CD14-positive monocyte (primary cell): ENCODE measurements around the gene MTMR3. TPM values are rescaled to one million over a fixed set of nuclear protein-coding genes. Genes with fewer than 3 reads are reported as not detected.

Experiments
- DNase-seq, 3 donors: peaks; one replicate each; pipeline ENCODE4 v3.0.0-alpha.2; 2011 to 2022
- H2AFZ ChIP-seq: 2 replicates; pipeline ENCODE4 v1.6.0; 2012; ENCODE audit warnings: mild to moderate bottlenecking, low read depth, low read length, inconsistent platforms; ENCODE audit not compliant: insufficient read depth, poor library complexity, severe bottlenecking
- H3K27ac ChIP-seq, 2 donors: 1 replicate in 1 of 2; 2 replicates in 1 of 2; pipeline ENCODE4 v1.5.1; 2012 to 2013; ENCODE audit warnings: low read length in 2 of 2, control low read depth in 1 of 2, inconsistent platforms in 1 of 2, low read depth in 1 of 2, mild to moderate bottlenecking in 1 of 2
- H3K27me3 ChIP-seq, 2 donors: one replicate each; pipeline versions ENCODE4 v1.6.0 to v1.6.1; 2011 to 2013; ENCODE audit warnings: low read length in 2 of 2; ENCODE audit not compliant: control insufficient read depth in 2 of 2, insufficient read depth in 2 of 2
- H3K36me3 ChIP-seq, 2 donors: replicated peaks in 1 of 2; 1 replicate in 1 of 2; 2 replicates in 1 of 2; pipeline versions ENCODE4 v1.5.1 to v1.6.1; 2012 to 2013; ENCODE audit warnings: low read length in 2 of 2, control low read depth in 1 of 2, inconsistent platforms in 1 of 2, mild to moderate bottlenecking in 1 of 2; ENCODE audit not compliant: insufficient read depth in 2 of 2, control insufficient read depth in 1 of 2
- H3K4me1 ChIP-seq, 2 donors: 1 replicate in 1 of 2; 2 replicates in 1 of 2; pipeline versions ENCODE4 v1.5.1 to v1.6.1; 2012 to 2013; ENCODE audit warnings: low read length in 2 of 2, control low read depth in 1 of 2, inconsistent platforms in 1 of 2, mild to moderate bottlenecking in 1 of 2, moderate library complexity in 1 of 2; ENCODE audit not compliant: insufficient read depth in 2 of 2, control insufficient read depth in 1 of 2
- H3K4me2 ChIP-seq: replicated peaks from 2 replicates; pipeline ENCODE3; 2012; ENCODE audit warnings: low read length, moderate library complexity, mild to moderate bottlenecking; ENCODE audit not compliant: poor library complexity, severe bottlenecking; ENCODE audit errors: extremely low read depth
- H3K4me3 ChIP-seq, 3 experiments: fragments of 200-600 bp in 1 of 3; sonication (generic) in 1 of 3; replicated peaks in 1 of 3; 1 replicate in 2 of 3; 2 replicates in 1 of 3; pipeline ENCODE4 v1.5.1; 2011 to 2013; ENCODE audit warnings: low read length in 3 of 3, mild to moderate bottlenecking in 3 of 3, control low read depth in 2 of 3, low read depth in 2 of 3, inconsistent platforms in 1 of 3, moderate library complexity in 1 of 3
- H3K79me2 ChIP-seq: 2 replicates; pipeline ENCODE4 v1.6.0; 2012; ENCODE audit warnings: mild to moderate bottlenecking, control low read depth, inconsistent platforms, low read length, moderate library complexity; ENCODE audit not compliant: insufficient read depth
- H3K9ac ChIP-seq: 2 replicates; pipeline ENCODE4 v1.6.0; 2017; ENCODE audit warnings: low read length, mild to moderate bottlenecking; ENCODE audit not compliant: insufficient read depth, poor library complexity, severe bottlenecking
- H3K9me3 ChIP-seq, 2 donors: replicated peaks in 1 of 2; 1 replicate in 1 of 2; 2 replicates in 1 of 2; pipeline versions ENCODE4 v1.5.1 to v1.6.1; 2012 to 2013; ENCODE audit warnings: low read length in 2 of 2, control low read depth in 1 of 2; ENCODE audit not compliant: control insufficient read depth in 1 of 2, insufficient read depth in 1 of 2
- H4K20me1 ChIP-seq: 2 replicates; pipeline ENCODE4 v1.6.0; 2012; ENCODE audit warnings: mild to moderate bottlenecking, low read length, control low read depth, moderate library complexity; ENCODE audit not compliant: insufficient read depth
- H3K27ac Mint-ChIP-seq, 7 donors: one replicate each; pipeline ENCODE4 v1.8.0; 2020; ENCODE audit warnings: mild to moderate bottlenecking in 7 of 7, mixed read lengths in 7 of 7, moderate library complexity in 6 of 7, inconsistent platforms in 2 of 7
- H3K27me3 Mint-ChIP-seq, 3 donors: one replicate each; pipeline ENCODE4 v1.8.0; 2021 to 2022; ENCODE audit warnings: low read depth in 3 of 3, mild to moderate bottlenecking in 3 of 3, mixed read lengths in 3 of 3, moderate library complexity in 3 of 3, inconsistent platforms in 1 of 3
- H3K36me3 Mint-ChIP-seq, 2 donors: one replicate each; pipeline ENCODE4 v1.8.0; 2020; ENCODE audit warnings: mixed read lengths in 2 of 2, inconsistent platforms in 1 of 2, mild to moderate bottlenecking in 1 of 2
- H3K4me1 Mint-ChIP-seq: one replicate; pipeline ENCODE4 v1.8.0; 2020; ENCODE audit warnings: mild to moderate bottlenecking, mixed read lengths
- H3K4me3 Mint-ChIP-seq, 2 donors: one replicate each; pipeline ENCODE4 v1.8.0; 2020; ENCODE audit warnings: mild to moderate bottlenecking in 2 of 2, mixed read lengths in 2 of 2, moderate library complexity in 1 of 2
- H3K9me3 Mint-ChIP-seq, 7 donors: one replicate each; pipeline ENCODE4 v1.8.0; 2020 to 2022; ENCODE audit warnings: mixed read lengths in 7 of 7, mild to moderate bottlenecking in 6 of 7, moderate library complexity in 6 of 7, inconsistent platforms in 2 of 7
- CTCF ChIP-seq: fragments of 200-600 bp; IDR thresholded peaks from one replicate; pipeline ENCODE4 v1.8.0; 2022; ENCODE audit warnings: antibody characterized with exemption, mild to moderate bottlenecking
- WGBS: methylation state at CpG from one replicate; pipeline ENCODE4 v1.1.5; 2013; ENCODE audit warnings: missing lambda C conversion rate; ENCODE audit not compliant: insufficient coverage; 5-methylcytosine and 5-hydroxymethylcytosine counted together
- intact Hi-C, 2 donors: fragments of 100-400 bp; cut with micrococcal nuclease; formaldehyde crosslinking; loops; one replicate each; pipeline versions ENCODE4 v1.15.0 to v1.15.1; 2023
- polyA plus RNA-seq, 3 donors: library from polyadenylated mRNA; depleted of rRNA in 1 of 3; unstranded in 2 of 3; stranded (reverse) in 1 of 3; fragments of 300-500 nt in 2 of 3; fragments of >200 nt in 1 of 3; fragmentation: Illumina TruSeq in 2 of 3; gene quantifications; 1 replicate in 2 of 3; 2 replicates in 1 of 3; pipeline ENCODE4 v1.2.3, GENCODE V29; 2012 to 2021

The MTMR3 gene
- polyA plus RNA-seq, 3 donors: 23.4 to 86.1 (median 30.2) TPM

- TF ChIP-seq CTCF: no peak
- peaks cover 0 to 4% (median 2%) of the 10 kb centered on the region in 3 donors for H3K27me3 Mint-ChIP-seq
- H3K4me1 Mint-ChIP-seq: no peaks in the 10 kb centered on the region
Observed at GRCh38 chr22:30054764-30055069, 171.7 kb downstream of the MTMR3 start.

DNA sequence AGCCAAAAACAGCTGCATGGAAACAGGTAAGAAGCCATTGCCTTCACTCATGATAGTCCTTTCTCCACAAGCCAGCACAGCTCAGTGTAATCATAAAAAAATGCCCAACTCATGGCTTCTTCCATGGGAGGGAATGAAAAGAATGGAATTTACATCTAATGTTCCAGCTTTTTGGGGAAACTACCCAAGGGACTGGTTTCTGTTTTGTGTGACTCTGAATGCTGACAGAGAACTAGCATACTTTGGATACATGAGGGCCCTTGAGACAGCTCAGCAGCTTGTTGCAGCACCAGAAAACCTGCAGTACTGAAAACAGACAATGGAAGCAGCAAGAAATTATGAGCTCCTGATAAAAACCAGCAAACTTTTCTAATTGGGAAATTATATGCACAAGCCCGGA, 173.0 kb downstream of the MTMR3 start:
- Histone ChIP-seq H3K79me2 (no peaks in the 10 kb centered on the region), H3K4me2 (no peak overlapping the region), H3K9me3 (peaks cover 0 to 8% of the 10 kb centered on the region in 2 donors), H3K9ac (no peak overlapping the region), H3K4me1 (no peaks in the 10 kb centered on the region), H3K4me3 (no peak overlapping the region), H3K27ac (no peak overlapping the region), H3K27me3 (no peaks in the 10 kb centered on the region), H4K20me1 (no peaks in the 10 kb centered on the region), H2AFZ (no peak overlapping the region), H3K36me3 (no peaks in the 10 kb centered on the region)
- TF ChIP-seq CTCF: no peak
- intact Hi-C loops: no loop called here
- Mint-ChIP-seq H3K27me3 (peaks cover 0 to 4% (median 1%) of the 10 kb centered on the region in 3 donors), H3K9me3 (peaks cover 2 to 20% (median 11%) of the 10 kb centered on the region in 7 donors), H3K4me3 (no peak overlapping the region), H3K36me3 (no peaks in the 10 kb centered on the region), H3K4me1 (no peaks in the 10 kb centered on the region), H3K27ac (no peak overlapping the region)
- 100% methylated on average over 1 of the region's 1 CpG for WGBS
- no peak for DNase-seq

More at GRCh38 chr22:30054764-30055069, 171.7 kb downstream of the MTMR3 start:
- Histone ChIP-seq H3K9ac (no peak overlapping the region), H3K4me2 (no peak overlapping the region), H3K4me1 (no peaks in the 10 kb centered on the region), H3K27me3 (no peaks in the 10 kb centered on the region), H3K9me3 (peaks cover 0 to 8% of the 10 kb centered on the region in 2 donors), H3K4me3 (no peak overlapping the region), H3K36me3 (no peaks in the 10 kb centered on the region), H4K20me1 (no peaks in the 10 kb centered on the region), H3K27ac (no peak overlapping the region), H3K79me2 (no peaks in the 10 kb centered on the region), H2AFZ (no peak overlapping the region)
- no peak for DNase-seq
- Mint-ChIP-seq H3K27ac (no peak overlapping the region), H3K9me3 (peaks cover 2 to 22% (median 11%) of the 10 kb centered on the region in 7 donors), H3K36me3 (no peaks in the 10 kb centered on the region), H3K4me3 (no peak overlapping the region)
- intact Hi-C loops: no loop called here
